GM12875 (cell line): ENCODE measurements around the gene B9D1.

Source experiments
- H3K4me3 ChIP-seq: one replicate; pipeline ENCODE4 v1.5.1; 2011; ENCODE audit warnings: low read depth, low read length, control low read depth
- CTCF ChIP-seq: IDR thresholded peaks from 2 replicates; pipeline ENCODE4 v1.5.1; 2011; ENCODE audit warnings: low read depth, mild to moderate bottlenecking, control low read depth, inconsistent platforms, low read length, moderate library complexity, borderline replicate concordance; ENCODE audit not compliant: insufficient read depth

B9D1 gene

GRCh38 chr17:19325542-19325941 is 37.0 kb downstream of the B9D1 start:
- TF ChIP-seq CTCF = no peak
- H3K4me3 ChIP-seq = no peak overlapping the region

GRCh38 chr17:19322861-19323260 is 39.7 kb downstream of the B9D1 start:
- H3K4me3 ChIP-seq = no peak overlapping the region
- no peak for TF ChIP-seq CTCF

GRCh38 chr17:19322129-19322505 is 40.4 kb downstream of the B9D1 start:
- no peak for TF ChIP-seq CTCF
- no peak overlapping the region for H3K4me3 ChIP-seq

DNA sequence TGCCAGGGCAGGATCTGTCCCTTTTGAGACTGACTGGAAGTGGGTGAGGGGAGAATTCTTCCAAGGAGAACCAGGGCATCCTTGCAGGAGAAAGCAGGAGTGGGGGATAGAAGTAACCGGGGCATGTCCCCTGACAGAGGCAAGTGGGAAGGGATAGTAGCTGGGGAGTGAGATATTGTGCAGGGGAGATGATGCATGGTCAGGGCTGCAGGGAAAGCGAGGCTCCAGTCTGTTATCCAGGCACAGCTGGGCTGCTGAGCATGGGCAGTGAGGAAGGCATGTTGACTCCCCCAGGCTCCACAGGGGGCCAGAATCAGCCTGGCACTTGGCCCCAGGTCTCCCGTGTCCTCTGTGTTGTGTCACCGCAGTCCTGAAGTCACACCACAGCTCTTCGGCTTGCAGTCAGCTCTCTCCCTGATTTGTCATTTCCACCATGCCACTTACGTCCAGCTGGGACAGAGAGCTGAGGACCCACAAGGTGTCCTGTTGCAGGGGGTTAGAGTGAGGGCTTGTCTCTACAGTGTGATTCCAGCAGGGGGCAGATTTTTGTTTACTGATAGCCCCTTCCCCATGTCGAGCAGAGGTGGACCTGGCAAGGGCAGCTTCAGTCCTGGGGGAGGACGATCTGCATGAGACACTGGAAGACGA is 40.9 kb downstream of the B9D1 start:
- H3K4me3 ChIP-seq = no peak overlapping the region
- 0 out of 2 replicates have a peak, but pooled peaks have one; percentile 7 for TF ChIP-seq CTCF

- no peak for TF ChIP-seq CTCF
- H3K4me3 ChIP-seq = no peak overlapping the region
These were observed 41.6 kb downstream of the B9D1 start for GRCh38 chr17:19320876-19321275.

DNA sequence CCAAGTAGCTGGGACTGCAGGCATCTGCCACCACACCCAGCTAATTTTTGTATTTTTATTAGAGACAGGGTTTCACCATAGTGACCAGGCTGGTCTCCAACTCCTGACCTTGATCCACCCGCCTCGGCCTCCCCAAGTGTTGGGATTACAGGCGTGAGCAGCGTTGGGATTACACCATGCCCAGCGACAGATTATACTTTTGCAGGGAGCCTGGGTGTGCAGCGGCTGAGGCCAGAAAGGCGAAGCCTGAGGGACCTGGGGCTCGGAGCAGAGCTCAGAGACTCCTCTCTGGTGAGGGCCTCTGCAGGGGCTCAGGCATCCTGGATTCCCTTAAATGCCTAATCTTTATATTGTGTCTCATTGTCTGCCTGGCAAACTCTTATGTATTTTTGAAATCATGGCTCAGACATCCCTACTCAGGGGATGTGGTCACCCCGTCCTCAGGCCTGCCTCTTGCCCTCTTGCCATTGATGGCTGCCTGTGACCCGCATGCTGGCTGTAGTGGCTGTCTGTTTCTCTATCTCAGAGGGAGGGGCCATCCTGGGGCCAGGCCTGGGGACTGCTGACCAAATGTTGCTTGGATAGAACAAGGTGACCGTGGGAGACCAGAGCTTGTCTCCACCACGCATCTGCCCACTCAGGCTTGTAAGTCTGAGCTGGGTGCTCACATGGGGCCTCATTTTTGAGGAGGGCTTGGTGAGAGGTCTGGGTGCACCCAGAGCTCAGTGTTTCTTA is 42.6 kb downstream of the B9D1 start:
- H3K4me3 ChIP-seq = no peak overlapping the region
- no peak for TF ChIP-seq CTCF

- no peak for TF ChIP-seq CTCF
These were observed 43.9 kb downstream of the B9D1 start for GRCh38 chr17:19318611-19319010.

More at GRCh38 chr17:19318611-19319010, 43.9 kb downstream of the B9D1 start:
- no peak overlapping the region for H3K4me3 ChIP-seq
